SK-N-SH (cell line): ENCODE measurements around the gene VCAN. TPM values are rescaled to one million over a fixed set of nuclear protein-coding genes. Genes with fewer than 3 reads are reported as not detected.

Experiments used
- CTCF ChIA-PET: fragments of 300-600, 350-600 bp; formaldehyde crosslinking; extraction: SDS; loops from one replicate; lab custom pipeline; 2021; lab: Yijun Ruan, JAX
- POLR2A ChIA-PET: fragments of 350-600 bp; sonication (Branson Sonifier 250); formaldehyde crosslinking; extraction: SDS; loops from one replicate; lab custom pipeline; 2020; ENCODE audit warnings: antibody characterized with exemption, inconsistent platforms; lab: Yijun Ruan, JAX
- DNase-seq: peaks from one replicate; pipeline ENCODE4 v3.0.0; 2012
- H2AFZ ChIP-seq: fragments of 200-600 bp; sonication (generic); 2 replicates; pipeline ENCODE4 v1.8.1; 2016; ENCODE audit warnings: antibody characterized with exemption, mild to moderate bottlenecking, low read depth
- H3F3A ChIP-seq: fragments of 200-600 bp; sonication (generic); replicated peaks from 2 replicates; pipeline ENCODE3; 2016; ENCODE audit warnings: antibody characterized with exemption, mild to moderate bottlenecking; ENCODE audit not compliant: insufficient read depth
- H3K27ac ChIP-seq, 2 experiments: fragments of 200-500 bp in 1 of 2; fragments of 200-600 bp in 1 of 2; sonication (Bioruptor generic) in 1 of 2; sonication (generic), shearing (Covaris generic) in 1 of 2; 2 replicates each; pipeline versions ENCODE4 v1.5.1 to v1.6.1; 2014 to 2016; ENCODE audit warnings: low read depth in 2 of 2, inconsistent platforms in 1 of 2, low read length in 1 of 2, mild to moderate bottlenecking in 1 of 2, mixed read lengths in 1 of 2
- H3K27me3 ChIP-seq: fragments of 200-600 bp; sonication (generic), shearing (Covaris generic); 2 replicates; pipeline ENCODE4 v1.6.1; 2016; ENCODE audit warnings: mixed run types; ENCODE audit not compliant: insufficient read depth
- H3K36me3 ChIP-seq, 2 experiments: fragments of 200-500 bp in 1 of 2; fragments of 200-600 bp in 1 of 2; sonication (Bioruptor generic) in 1 of 2; sonication (generic) in 1 of 2; replicated peaks in 1 of 2; 2 replicates each; pipeline versions ENCODE3 to v1.5.1; 2014 to 2016; ENCODE audit warnings: low read length in 1 of 2, mild to moderate bottlenecking in 1 of 2; ENCODE audit not compliant: insufficient read depth in 2 of 2, control insufficient read depth in 1 of 2
- H3K4me1 ChIP-seq, 2 experiments: fragments of 200-500 bp in 1 of 2; fragments of 200-600 bp in 1 of 2; sonication (Bioruptor generic) in 1 of 2; sonication (generic), shearing (Covaris generic) in 1 of 2; 2 replicates each; pipeline versions ENCODE4 v1.5.1 to v1.6.1; 2014 to 2016; ENCODE audit warnings: low read depth in 1 of 2, low read length in 1 of 2, mixed run types in 1 of 2; ENCODE audit not compliant: insufficient read depth in 2 of 2, control insufficient read depth in 1 of 2
- H3K4me2 ChIP-seq: fragments of 200-600 bp; sonication (generic), shearing (Covaris generic); 2 replicates; pipeline ENCODE4 v1.6.1; 2017; ENCODE audit warnings: mixed run types
- H3K4me3 ChIP-seq, 2 experiments: fragments of 200-500 bp in 1 of 2; fragments of 200-600 bp in 1 of 2; sonication (Bioruptor generic) in 1 of 2; sonication (generic), shearing (Covaris generic) in 1 of 2; 2 replicates each; pipeline versions ENCODE4 v1.5.1 to v1.8.1; 2014 to 2016; ENCODE audit warnings: low read depth in 2 of 2, inconsistent platforms in 1 of 2, low read length in 1 of 2, mild to moderate bottlenecking in 1 of 2, mixed read lengths in 1 of 2, moderate library complexity in 1 of 2
- H3K79me2 ChIP-seq: fragments of 200-600 bp; sonication (generic); 2 replicates; pipeline ENCODE4 v1.8.1; 2017; ENCODE audit warnings: mild to moderate bottlenecking; ENCODE audit not compliant: insufficient read depth
- H3K9ac ChIP-seq: fragments of 200-600 bp; sonication (generic); 2 replicates; pipeline ENCODE4 v1.6.1; 2017; ENCODE audit warnings: mixed run types
- H3K9me2 ChIP-seq: fragments of 200-600 bp; sonication (generic); 2 replicates; pipeline ENCODE4 v1.6.1; 2017; ENCODE audit warnings: mixed run types
- H3K9me3 ChIP-seq: fragments of 200-600 bp; sonication (generic); 2 replicates; pipeline ENCODE4 v1.6.1; 2017; ENCODE audit warnings: mixed run types, mild to moderate bottlenecking, moderate library complexity
- H4K20me1 ChIP-seq: fragments of 200-600 bp; sonication (generic); 2 replicates; pipeline ENCODE4 v1.6.1; 2017; ENCODE audit warnings: mild to moderate bottlenecking, mixed run types; ENCODE audit not compliant: insufficient read depth
- CHD2 ChIP-seq: fragments of 150-350 bp; IDR thresholded peaks from 2 replicates; pipeline ENCODE4 v1.6.1; 2018; ENCODE audit warnings: low read length; ENCODE audit not compliant: partially characterized antibody
- ELF1 ChIP-seq: IDR thresholded peaks from 2 replicates; pipeline ENCODE4 v1.4.0; 2012
- EP300 ChIP-seq, 2 experiments: IDR thresholded peaks; 2 replicates each; pipeline versions ENCODE4 v1.4.0 to v1.6.1; 2012; ENCODE audit warnings: borderline replicate concordance in 1 of 2, low read depth in 1 of 2, low read length in 1 of 2
- EZH2phosphoT487 ChIP-seq: fragments of 200-600 bp; sonication (generic); IDR thresholded peaks from 2 replicates; pipeline ENCODE4 v1.6.1; 2017; ENCODE audit warnings: low read depth, mixed run types, mild to moderate bottlenecking, antibody characterized with exemption, moderate library complexity, borderline replicate concordance
- FOSL2 ChIP-seq: IDR thresholded peaks from 2 replicates; pipeline ENCODE4 v1.4.0; 2012; ENCODE audit warnings: low read depth, mild to moderate bottlenecking, moderate library complexity, borderline replicate concordance
- FOXJ3 ChIP-seq: sonication (generic); formaldehyde crosslinking; IDR thresholded peaks from 2 replicates; pipeline ENCODE4 v1.5.1; 2020; ENCODE audit warnings: mild to moderate bottlenecking, missing genetic modification reagents
- IRF3 ChIP-seq: fragments of 150-350 bp; IDR thresholded peaks from 2 replicates; pipeline ENCODE4 v1.6.1; 2016; ENCODE audit warnings: mild to moderate bottlenecking, low read depth, low read length
- MEF2A ChIP-seq: IDR thresholded peaks from 2 replicates; pipeline ENCODE4 v1.4.0; 2012; ENCODE audit warnings: low read depth, borderline replicate concordance
- POLR2AphosphoS5 ChIP-seq: IDR thresholded peaks from 2 replicates; pipeline ENCODE4 v1.6.1; 2012; ENCODE audit warnings: low read depth, low read length
- RAD21 ChIP-seq: IDR thresholded peaks from 2 replicates; pipeline ENCODE4 v1.6.1; 2012; ENCODE audit warnings: mild to moderate bottlenecking, low read length
- REST ChIP-seq: IDR thresholded peaks from 2 replicates; pipeline ENCODE4 v1.6.1; 2012; ENCODE audit warnings: mild to moderate bottlenecking, low read depth, low read length, moderate library complexity
- RXRA ChIP-seq: IDR thresholded peaks from 2 replicates; pipeline ENCODE4 v1.4.0; 2012; ENCODE audit warnings: low read depth, mild to moderate bottlenecking, borderline replicate concordance
- ZBTB33 ChIP-seq: IDR thresholded peaks from 2 replicates; pipeline ENCODE4 v1.4.0; 2012; ENCODE audit warnings: low read depth, borderline replicate concordance
- WGBS: methylation state at CpG from one replicate; pipeline ENCODE4 v1.1.6; 2017; ENCODE audit warnings: low lambda C conversion rate; 5-methylcytosine and 5-hydroxymethylcytosine counted together
- polyA plus RNA-seq, 3 experiments: library from polyadenylated mRNA; depleted of rRNA; stranded (reverse); fragments of >200 nt; gene quantifications; 2 replicates each; pipeline ENCODE4 v1.2.3, GENCODE V29; 2012

VCAN gene
- polyA plus RNA-seq, 1 of the 3 experiments (the other 2 are of a cell fraction), result 142 TPM

- WGBS, result 91% methylated on average over 1 of the region's 1 CpG
- Histone ChIP-seq H3K4me2 (no peak overlapping the region), H3K4me1 (no peaks in the 10 kb centered on the region; a peak in 1 of 4 replicates), H3K4me3 (no peak overlapping the region), H2AFZ (no peak overlapping the region), H3K27me3 (no peaks in the 10 kb centered on the region), H3K27ac (no peak overlapping the region), H3K9me3 (no peaks in the 10 kb centered on the region), H3F3A (no peaks in the 10 kb centered on the region), H3K9me2 (no peaks in the 10 kb centered on the region), H3K79me2 (no peaks in the 10 kb centered on the region), H3K36me3 (no peaks in the 10 kb centered on the region), H4K20me1 (no peaks in the 10 kb centered on the region), H3K9ac (no peak overlapping the region)
- no peak for TF ChIP-seq EP300 (IDR thresholded peaks at IDR 0.05; ENCODE audit: borderline replicate concordance in 1 of 2, low read depth in 1 of 2, low read length in 1 of 2)
- TF ChIP-seq RXRA, result no peak
- no peak for TF ChIP-seq ELF1
- no peak for TF ChIP-seq CHD2
- TF ChIP-seq REST, result no peak
- TF ChIP-seq EZH2phosphoT487, result no peak
- TF ChIP-seq FOXJ3 (CRISPR knock-in tag), result no peak
- no peak for TF ChIP-seq RAD21
- no peak for TF ChIP-seq FOSL2
- no peak for TF ChIP-seq MEF2A
- TF ChIP-seq POLR2AphosphoS5, result no peak
- TF ChIP-seq IRF3, result no peak
- no peak for TF ChIP-seq ZBTB33
- CTCF ChIA-PET, result interaction anchor here (0.7 kb wide), 1 partner anchor 767 kb away, joined by 3 read pairs; no protein-coding TSS in a partner anchor
- DNase-seq, result no peak
- POLR2A ChIA-PET, result no interaction called here
These were observed 44.7 kb upstream of the VCAN start for GRCh38 chr5:83426855-83427254.
